ACC112 (cell line): ENCODE measurements around the gene MXD4.

Experiments used
- H2AFZ ChIP-seq: fragments of 200-600 bp; sonication (generic); one replicate; pipeline ENCODE4 v1.6.0; 2017; ENCODE audit warnings: antibody characterized with exemption, low read length; ENCODE audit not compliant: unreplicated experiment
- H3K27ac ChIP-seq: fragments of 200-600 bp; sonication (generic); 2 replicates; pipeline ENCODE4 v1.5.1; 2014; ENCODE audit warnings: low read depth, mild to moderate bottlenecking, antibody characterized with exemption, low read length, moderate library complexity
- H3K27me3 ChIP-seq: fragments of 200-600 bp; sonication (generic); 2 replicates; pipeline ENCODE4 v1.6.1; 2014; ENCODE audit warnings: mild to moderate bottlenecking, antibody characterized with exemption, low read length, moderate library complexity, mixed read lengths; ENCODE audit not compliant: insufficient read depth
- H3K36me3 ChIP-seq: fragments of 200-600 bp; sonication (generic); 2 replicates; pipeline ENCODE4 v1.6.1; 2016; ENCODE audit warnings: mild to moderate bottlenecking, antibody characterized with exemption, low read length, moderate library complexity, mixed read lengths; ENCODE audit not compliant: insufficient read depth
- H3K4me1 ChIP-seq: fragments of 200-600 bp; sonication (generic); one replicate; pipeline ENCODE4 v1.6.1; 2016; ENCODE audit warnings: low read length, mixed read lengths; ENCODE audit not compliant: insufficient read depth, unreplicated experiment, control insufficient read depth
- H3K4me3 ChIP-seq: fragments of 200-600 bp; sonication (generic); 2 replicates; pipeline ENCODE4 v1.5.1; 2014; ENCODE audit warnings: mild to moderate bottlenecking, low read depth, low read length
- H3K79me2 ChIP-seq: fragments of 200-600 bp; sonication (generic); one replicate; pipeline ENCODE4 v1.6.0; 2016; ENCODE audit warnings: low read length; ENCODE audit not compliant: control insufficient read depth, unreplicated experiment, insufficient read depth

The MXD4 gene

GRCh38 chr4:2301225-2301642 lies 39.3 kb upstream of the MXD4 start:
- Histone ChIP-seq H3K79me2 (no peaks in the 10 kb centered on the region), H3K36me3 (peaks cover 7% of the 10 kb centered on the region; the same call in 1 of the 2 replicates), H3K27ac (no peak overlapping the region)

GRCh38 chr4:2300431-2301224 lies 38.7 kb upstream of the MXD4 start:
- no peaks in the 10 kb centered on the region for H3K79me2 ChIP-seq
- no peak overlapping the region for H3K27ac ChIP-seq
- H3K36me3 ChIP-seq: peaks cover 7% of the 10 kb centered on the region; the same call in 1 of the 2 replicates
- no peaks in the 10 kb centered on the region for H3K4me1 ChIP-seq
- no peaks in the 10 kb centered on the region for H3K27me3 ChIP-seq
- H3K4me3 ChIP-seq: no peak overlapping the region
- H2AFZ ChIP-seq: no peak overlapping the region

More at GRCh38 chr4:2301225-2301642, 39.3 kb upstream of the MXD4 start:
- Histone ChIP-seq H3K4me1 (no peaks in the 10 kb centered on the region), H3K27me3 (no peaks in the 10 kb centered on the region), H2AFZ (no peak overlapping the region), H3K4me3 (no peak overlapping the region)

GRCh38 chr4:2299794-2300193 lies 37.9 kb upstream of the MXD4 start:
- Histone ChIP-seq H3K27me3 (no peaks in the 10 kb centered on the region), H3K36me3 (peaks cover 7% of the 10 kb centered on the region; the same call in 1 of the 2 replicates), H3K4me3 (no peak overlapping the region), H3K27ac (no peak overlapping the region), H3K79me2 (no peaks in the 10 kb centered on the region), H2AFZ (no peak overlapping the region), H3K4me1 (no peaks in the 10 kb centered on the region)

- no peaks in the 10 kb centered on the region for H3K27me3 ChIP-seq
- H3K4me3 ChIP-seq: no peak overlapping the region
- no peak overlapping the region for H2AFZ ChIP-seq
- H3K36me3 ChIP-seq: peaks cover 7% of the 10 kb centered on the region; the same call in 1 of the 2 replicates
- no peak overlapping the region for H3K27ac ChIP-seq
- no peaks in the 10 kb centered on the region for H3K79me2 ChIP-seq
- no peaks in the 10 kb centered on the region for H3K4me1 ChIP-seq
These were observed 36.7 kb upstream of the MXD4 start for GRCh38 chr4:2298532-2298991.

- Histone ChIP-seq H3K27ac (no peak overlapping the region), H3K79me2 (no peaks in the 10 kb centered on the region), H3K4me3 (no peak overlapping the region), H3K4me1 (no peaks in the 10 kb centered on the region), H3K36me3 (peaks cover 7% of the 10 kb centered on the region; the same call in 1 of the 2 replicates), H3K27me3 (no peaks in the 10 kb centered on the region), H2AFZ (no peak overlapping the region)
These were observed 36.0 kb upstream of the MXD4 start for GRCh38 chr4:2297606-2298531.

- Histone ChIP-seq H3K79me2 (no peaks in the 10 kb centered on the region), H3K4me1 (no peaks in the 10 kb centered on the region), H3K4me3 (no peak overlapping the region), H3K27me3 (no peaks in the 10 kb centered on the region), H3K36me3 (no peaks in the 10 kb centered on the region), H2AFZ (no peak overlapping the region), H3K27ac (no peak overlapping the region)
These were observed 35.0 kb upstream of the MXD4 start for GRCh38 chr4:2296631-2297601.

- Histone ChIP-seq H3K27ac (no peak overlapping the region), H3K79me2 (no peaks in the 10 kb centered on the region), H3K4me1 (no peaks in the 10 kb centered on the region), H3K4me3 (no peak overlapping the region), H3K27me3 (no peaks in the 10 kb centered on the region), H3K36me3 (no peaks in the 10 kb centered on the region), H2AFZ (no peak overlapping the region)
These were observed 34.1 kb upstream of the MXD4 start for GRCh38 chr4:2295900-2296442.

GRCh38 chr4:2295500-2295899 lies 33.6 kb upstream of the MXD4 start:
- no peaks in the 10 kb centered on the region for H3K4me1 ChIP-seq
- no peak overlapping the region for H3K27ac ChIP-seq
- no peak overlapping the region for H2AFZ ChIP-seq
- H3K79me2 ChIP-seq: no peaks in the 10 kb centered on the region
- H3K27me3 ChIP-seq: no peaks in the 10 kb centered on the region
- H3K4me3 ChIP-seq: no peak overlapping the region
- no peaks in the 10 kb centered on the region for H3K36me3 ChIP-seq

- no peak overlapping the region for H3K27ac ChIP-seq
- H2AFZ ChIP-seq: no peak overlapping the region
- H3K4me1 ChIP-seq: no peaks in the 10 kb centered on the region
- H3K36me3 ChIP-seq: no peaks in the 10 kb centered on the region
- no peaks in the 10 kb centered on the region for H3K79me2 ChIP-seq
- no peak overlapping the region for H3K4me3 ChIP-seq
- H3K27me3 ChIP-seq: no peaks in the 10 kb centered on the region
These were observed 30.8 kb upstream of the MXD4 start for GRCh38 chr4:2292646-2293108.
